HG03175 (cell line): ENCODE measurements around the gene ARHGEF39.

Source experiments
- ATAC-seq: cut with Tn5 transposase; IDR thresholded peaks from one replicate; pipeline ENCODE4 v1.9.1; 2021; ENCODE audit warnings: mild to moderate bottlenecking, moderate library complexity; ENCODE audit not compliant: unreplicated experiment

ARHGEF39 gene

DNA sequence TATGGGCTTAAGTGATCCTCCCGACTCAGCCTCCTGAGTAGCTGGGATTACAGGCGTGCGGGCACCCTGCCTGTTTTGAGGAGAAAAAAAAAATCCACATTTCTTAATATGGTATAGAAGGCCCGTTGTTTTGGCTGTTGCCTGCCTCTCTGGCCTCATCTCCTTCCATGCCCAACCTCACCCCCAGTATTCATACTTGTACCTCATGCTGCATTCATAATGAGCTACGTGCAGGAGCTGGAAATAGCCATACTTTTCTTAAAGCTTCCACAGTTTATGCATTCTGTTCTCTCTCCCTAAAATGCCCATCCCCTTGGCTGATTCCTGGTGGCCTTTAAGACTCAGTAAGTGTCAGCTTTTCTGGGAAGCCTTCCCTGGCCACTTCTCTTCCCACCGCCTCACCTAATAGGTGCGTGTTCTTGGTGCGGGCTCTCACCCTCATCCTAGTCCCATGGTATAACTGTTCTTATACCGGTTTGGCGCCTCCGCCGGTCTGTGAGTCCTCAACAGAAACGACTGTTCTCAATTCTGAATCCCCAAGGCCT lies 26.8 kb upstream of the ARHGEF39 start:
- ATAC-seq, result no peak

DNA sequence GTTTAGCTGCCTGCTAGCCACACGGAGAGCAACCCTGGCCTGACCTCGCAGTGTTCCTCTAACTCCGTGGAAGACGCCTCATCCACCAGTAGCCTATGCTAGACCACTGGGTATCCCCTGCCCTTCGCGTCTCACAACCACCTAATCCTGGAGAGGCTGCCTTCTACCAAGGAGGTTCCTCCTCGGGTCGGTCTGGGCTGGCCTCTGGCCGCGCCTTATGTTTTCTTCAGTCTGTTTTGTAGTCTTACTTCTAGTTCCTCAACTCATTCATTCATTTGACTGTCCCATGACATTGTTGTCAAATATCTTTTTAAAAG lies 26.3 kb upstream of the ARHGEF39 start:
- no peak for ATAC-seq

DNA sequence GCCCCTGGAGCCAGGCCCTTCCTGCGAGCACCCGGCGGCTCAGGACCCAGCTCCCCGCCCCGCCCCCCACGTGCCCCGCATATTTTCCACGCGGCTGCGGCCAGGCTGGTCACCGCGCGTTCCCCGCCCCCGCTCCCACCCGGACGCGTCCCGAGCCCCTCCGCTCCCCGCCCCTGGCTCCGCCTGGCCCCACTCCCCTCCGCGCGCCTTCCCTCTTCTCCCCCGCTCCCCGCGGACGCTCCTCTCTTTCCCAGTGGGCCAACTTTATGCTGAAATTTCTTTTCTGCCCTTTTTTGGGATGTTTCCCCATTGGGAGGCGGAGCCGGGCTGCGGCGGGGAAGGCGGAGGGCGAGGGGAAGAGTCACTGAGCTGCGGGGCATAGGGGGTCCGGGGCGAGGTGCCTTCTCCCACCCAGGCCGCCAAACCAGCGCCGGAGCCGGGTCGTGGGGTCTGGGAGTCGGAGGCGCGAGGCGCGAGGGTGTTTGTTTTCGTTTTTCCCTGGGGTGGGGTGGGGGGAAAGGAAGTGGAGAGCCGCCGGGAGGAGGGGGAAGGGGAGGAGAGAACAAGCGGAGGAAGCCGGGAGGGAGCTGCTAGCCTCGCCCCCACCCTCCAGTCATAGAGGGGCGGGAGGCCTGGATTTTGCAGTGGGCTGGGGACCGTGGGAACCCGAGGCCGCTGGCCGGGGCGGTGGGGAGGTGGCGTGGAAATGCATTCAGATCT lies 25.8 kb upstream of the ARHGEF39 start:
- no peak for ATAC-seq

DNA sequence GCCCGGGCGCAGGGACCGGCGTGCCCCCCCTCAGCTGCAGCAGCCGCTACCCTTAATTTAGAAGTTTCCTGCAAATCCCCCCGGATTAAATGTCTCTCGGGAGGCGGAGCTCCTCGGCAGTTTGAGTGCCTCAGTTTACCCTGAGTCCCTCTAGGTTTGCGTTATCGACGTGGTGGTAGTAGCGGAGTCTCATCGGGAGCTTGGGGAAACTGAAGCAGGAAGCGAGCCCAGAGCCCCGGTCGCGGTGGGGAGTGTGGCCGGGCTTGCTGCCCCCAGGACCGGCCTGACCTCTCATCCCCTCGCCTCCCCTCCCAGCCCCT lies 25.3 kb upstream of the ARHGEF39 start:
- ATAC-seq, result no peak

DNA sequence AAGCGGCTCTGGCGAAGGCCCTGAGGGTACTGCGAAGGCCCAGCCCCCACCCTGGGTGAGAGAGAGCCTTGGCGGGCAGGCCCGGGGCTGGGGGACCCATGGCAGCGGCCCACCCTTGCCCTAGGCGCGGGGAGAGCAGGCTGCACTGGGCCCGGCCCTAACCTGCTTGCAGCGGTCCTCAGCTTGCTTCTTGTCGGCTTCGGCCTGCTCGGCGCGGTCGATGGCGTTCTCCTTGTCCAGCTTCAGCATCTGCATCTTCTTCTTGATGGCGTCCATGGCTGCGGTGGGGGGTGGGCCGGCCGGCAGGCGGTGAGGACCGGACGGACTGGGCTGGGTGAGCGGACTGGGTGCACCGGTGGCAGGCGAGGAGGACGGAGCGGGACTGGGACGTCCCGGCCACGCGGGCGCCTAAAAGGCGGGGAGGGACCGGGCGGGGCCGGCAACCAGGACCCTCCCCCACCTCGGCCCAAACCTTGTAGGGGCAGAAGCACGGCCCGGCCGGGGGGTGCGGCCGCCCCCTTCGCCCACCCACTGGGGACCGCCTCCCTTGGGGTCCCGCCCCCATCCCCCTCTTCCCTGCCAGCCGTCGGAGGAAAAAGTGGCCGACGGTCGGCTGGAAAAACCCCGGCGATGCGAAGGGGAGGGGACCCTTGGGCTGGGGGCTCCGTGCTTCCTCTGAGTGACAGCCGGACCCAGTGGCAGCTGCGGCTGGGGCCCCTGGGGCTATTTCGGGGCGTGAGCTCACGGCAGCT lies 24.7 kb upstream of the ARHGEF39 start, which contains the start of gene TPM2:
Gene TPM2, minus strand, starts transcription at position 384 of the 752 bp plus-strand sequence. Its CDS starts 108 bp downstream, at position 276.
- ATAC-seq, result no peak

DNA sequence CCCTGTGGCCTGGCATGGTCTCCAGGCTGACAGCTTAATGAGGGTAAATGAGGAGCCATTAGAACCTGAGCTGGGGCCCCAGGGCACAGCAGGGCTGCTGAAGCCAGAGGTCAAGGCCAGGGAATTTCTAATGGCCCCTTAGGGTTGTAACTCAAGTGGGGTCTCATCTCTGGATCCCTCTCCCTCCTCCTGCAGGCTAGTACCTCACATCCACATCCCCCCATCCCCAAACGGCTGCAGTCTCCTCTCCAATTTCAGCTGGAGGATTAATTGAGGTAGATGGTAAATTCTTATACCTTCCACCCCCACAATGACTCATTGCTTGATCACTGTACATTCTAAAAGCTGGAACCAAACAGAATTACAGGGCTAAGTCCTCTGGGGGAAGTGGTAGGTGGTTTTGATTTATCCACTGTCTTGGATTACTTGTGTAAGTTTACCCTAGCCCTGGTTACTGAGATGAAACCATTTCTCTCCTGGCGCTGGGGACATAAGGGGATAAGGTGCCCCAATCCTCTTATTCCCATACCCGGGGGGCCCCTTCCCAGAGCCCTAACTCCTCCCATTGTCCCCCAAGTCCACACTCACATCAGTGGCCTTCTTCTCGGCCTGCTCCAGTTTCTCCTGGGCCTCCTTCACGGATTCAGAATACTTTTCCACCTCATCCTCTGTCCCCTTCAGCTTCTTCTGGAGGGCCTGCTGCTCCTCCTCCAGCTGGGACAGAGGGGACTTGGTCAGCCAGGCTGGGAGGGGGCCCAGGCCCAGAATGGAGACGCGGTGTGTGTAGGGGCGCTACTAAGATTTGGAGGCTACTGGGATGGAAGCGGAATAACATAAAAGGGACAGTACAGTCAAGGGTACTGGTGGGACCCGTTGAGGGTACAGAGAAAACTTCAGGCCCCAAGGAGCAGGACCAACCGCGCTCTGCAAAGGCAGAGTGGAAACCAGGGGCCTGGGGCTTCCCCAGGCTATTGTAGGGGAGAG lies 23.9 kb upstream of the ARHGEF39 start:
- no peak for ATAC-seq

DNA sequence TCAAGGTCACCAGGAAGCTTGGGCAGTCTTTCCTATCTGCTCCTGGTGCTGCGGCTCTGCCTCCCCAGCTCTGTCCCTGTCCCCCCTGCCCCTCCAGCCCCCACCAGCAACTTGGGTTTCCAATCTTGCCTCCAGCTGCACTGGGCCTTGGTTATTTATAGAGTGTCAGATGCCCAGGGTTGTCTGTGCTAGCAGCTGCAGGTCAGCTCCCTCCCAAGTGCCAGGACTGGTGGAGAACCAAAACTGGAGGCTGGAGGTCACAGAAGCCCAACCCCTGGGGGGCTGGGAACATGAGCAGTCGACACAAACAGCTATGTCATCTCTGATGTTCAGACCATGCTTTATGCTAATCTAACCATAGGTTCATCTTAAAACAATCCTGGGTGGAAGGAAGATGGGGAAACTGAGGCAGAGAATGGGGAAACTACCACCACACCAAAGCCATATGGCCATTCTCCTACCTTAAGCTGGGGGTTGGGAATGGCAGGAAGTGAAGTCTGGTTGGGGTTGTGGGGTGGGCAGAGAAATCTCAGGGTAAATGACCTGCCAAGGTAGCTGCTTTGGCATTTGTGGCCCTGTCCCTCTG lies 23.1 kb upstream of the ARHGEF39 start:
- ATAC-seq, result no peak

DNA sequence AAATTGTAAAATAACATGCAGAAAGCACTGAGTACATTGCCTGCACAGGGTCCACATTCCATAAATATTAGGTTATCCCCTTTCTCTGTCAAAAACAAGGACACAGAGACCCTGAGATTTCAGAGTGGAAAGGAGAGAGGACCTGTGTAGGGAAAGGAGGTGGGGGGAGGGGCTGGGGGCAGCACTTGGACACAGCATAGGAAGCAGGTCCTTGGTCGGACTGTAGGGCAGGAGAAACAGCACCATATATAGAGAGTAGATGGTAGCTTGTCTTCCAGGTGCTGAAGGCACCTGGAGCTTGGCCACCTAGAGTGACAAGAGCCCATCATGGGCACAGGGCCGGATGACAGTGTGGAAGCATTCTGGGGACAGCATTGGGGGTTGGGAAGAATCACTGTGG lies 22.3 kb upstream of the ARHGEF39 start:
- no peak for ATAC-seq

DNA sequence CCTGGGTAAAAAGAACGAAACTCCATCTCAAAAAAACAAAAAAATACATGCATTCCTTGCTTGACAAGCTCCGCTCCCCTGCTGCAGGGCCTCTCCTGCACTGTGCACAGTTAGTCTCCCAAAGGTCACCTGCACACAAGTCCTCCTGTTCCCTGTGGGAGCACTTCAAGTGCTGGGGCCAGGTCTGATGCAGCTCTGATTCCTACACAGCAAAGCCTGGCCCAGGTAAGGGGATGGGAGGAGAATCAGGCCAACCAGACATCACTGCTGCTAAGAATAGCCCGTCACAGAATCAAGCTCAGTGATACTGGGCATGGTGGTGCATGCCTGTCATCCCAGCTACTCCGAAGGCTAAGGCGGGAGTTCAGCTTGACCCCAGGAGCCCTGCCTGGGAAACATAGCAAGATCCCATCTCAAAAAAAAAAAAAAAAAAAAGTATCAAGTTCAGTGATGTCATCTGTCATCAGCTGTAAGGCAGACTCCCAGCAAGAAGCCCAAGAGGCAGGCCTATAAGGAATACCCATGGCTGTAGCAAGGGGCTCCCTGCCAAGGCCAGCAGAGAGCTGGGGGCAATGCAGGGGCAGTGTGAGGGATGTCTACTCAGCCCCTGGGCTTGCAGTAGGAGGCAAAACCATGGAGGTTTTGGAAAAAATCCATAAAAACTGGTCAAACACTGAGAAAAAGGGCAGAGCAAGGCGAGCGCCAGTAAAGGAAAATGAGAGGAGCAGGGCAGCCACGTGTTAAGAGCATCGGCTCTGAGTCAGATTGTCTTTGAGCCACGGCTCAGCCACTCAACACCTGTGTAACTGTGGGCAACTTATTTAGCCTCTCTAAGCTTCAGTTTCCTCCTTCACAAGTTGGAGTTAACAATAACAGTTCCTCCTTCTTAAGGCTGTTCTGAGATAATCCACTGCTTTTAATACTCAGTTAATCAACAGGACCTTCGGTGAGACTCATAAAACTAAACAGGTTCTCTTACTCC lies 21.5 kb upstream of the ARHGEF39 start:
- no peak for ATAC-seq

DNA sequence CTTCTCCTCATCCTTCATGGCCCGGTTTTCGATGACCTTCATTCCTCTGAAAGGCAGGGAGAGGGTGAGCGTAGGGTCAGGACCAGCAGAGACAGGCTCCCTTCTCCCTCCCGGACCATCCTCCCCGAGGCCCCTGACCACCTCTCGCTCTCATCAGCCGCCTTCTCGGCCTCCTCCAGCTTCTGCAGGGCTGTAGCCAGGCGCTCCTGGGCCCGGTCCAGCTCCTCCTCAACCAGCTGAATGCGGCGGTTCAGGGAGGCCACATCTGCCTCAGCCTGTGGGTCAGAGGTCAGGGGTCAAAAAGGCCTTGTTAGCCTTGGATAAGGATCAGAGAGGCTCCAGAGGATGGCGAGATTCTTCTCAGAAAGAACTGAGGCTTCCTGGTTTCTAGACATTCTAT lies 20.5 kb upstream of the ARHGEF39 start:
- no peak for ATAC-seq

DNA sequence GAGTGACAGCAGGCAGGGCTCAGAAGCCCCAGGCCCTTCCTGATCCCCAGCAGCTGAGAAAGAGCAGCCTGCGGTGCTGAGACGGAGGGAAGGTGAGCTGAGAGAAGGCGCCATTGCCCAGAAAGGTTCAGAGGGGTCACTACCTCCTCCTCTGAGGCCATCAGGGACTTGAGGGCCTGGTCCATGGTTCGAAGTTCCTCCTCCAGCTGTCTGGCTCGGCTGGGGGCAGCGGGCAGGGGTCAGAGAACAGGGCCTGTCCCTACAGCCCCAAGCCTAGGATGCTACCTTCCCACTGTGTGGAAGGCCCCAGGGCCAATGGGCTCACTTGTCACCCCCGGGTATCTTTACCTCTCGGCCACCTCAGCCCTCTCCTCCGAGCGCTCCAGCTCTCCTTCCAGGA lies 19.9 kb upstream of the ARHGEF39 start:
- ATAC-seq, result no peak

DNA sequence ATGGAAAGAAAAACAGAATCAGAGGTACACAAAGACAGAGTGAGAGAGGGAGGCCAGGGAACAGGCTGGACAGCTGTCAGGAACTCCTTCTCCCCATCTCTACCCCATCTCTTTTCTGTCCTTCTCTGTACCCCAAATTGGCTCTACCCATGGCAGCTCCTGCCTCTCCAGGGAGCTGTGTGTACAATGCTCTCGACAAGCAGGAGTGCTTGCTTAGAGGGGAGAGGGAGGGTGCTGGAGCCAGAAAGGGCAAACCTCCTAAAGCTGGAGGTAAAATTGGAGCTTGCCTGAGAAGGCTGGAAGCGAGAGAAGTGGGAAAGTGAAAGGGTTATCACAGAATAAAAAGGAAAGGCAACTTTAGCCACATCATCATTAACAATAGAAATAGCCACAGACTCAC lies 18.3 kb upstream of the ARHGEF39 start:
- ATAC-seq, result no peak

DNA sequence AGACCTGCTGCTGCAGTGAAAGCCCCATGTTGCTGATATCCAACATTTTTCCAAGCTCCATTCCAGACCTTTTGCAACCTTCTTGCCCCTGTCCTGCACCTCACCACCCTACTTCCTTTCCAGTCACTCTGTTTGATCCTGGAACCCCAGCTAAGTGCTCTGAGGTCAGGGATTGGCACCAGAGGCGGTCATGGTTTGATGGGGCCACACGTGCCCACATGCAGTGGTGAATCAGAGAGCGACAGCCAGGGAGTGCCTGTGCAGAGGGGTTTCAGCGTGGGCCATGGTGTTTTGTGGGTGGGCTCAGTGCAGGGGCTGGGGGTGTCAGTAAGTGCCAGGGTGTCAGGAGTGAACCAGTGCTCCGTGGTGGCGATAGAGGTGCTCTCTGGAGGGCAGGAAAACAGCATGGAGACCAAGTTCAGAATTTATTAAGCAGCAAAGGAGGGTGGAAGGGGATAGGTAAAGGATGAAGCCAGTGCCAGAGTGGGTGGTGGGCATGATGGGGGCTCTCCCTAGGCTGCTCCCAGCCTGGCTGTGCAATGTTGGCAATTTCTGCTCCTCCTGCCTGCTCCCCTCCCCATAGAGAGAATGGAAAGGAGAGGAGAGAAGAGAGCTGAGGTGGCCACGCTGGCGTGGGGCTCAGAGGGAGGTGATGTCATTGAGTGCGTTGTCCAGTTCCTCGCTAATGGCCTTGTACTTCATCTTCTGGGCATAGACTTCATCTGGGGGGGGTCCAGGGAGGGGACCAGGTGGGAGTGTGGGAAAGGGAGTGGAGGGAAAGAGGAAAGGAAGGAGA lies 17.7 kb upstream of the ARHGEF39 start:
- no peak for ATAC-seq

DNA sequence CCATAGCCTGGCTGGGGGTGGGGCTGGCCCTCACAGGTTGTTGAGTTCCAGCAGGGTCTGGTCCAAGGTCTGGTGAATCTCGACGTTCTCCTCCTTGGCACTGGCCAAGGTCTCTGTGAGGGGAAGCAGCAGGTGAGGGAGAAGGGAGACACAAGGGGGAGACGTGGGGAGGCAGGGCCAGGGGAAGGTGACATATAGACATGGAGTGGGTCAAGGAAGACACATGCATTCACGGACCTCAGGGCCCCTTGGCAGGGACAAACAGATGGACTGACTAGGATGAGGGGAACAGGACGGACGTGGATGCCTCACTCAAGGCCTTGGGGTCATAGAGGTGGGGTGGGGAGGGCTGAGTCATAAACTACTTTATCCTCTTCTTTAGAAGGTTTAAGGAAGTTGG lies 17.1 kb upstream of the ARHGEF39 start:
- ATAC-seq, result no peak

DNA sequence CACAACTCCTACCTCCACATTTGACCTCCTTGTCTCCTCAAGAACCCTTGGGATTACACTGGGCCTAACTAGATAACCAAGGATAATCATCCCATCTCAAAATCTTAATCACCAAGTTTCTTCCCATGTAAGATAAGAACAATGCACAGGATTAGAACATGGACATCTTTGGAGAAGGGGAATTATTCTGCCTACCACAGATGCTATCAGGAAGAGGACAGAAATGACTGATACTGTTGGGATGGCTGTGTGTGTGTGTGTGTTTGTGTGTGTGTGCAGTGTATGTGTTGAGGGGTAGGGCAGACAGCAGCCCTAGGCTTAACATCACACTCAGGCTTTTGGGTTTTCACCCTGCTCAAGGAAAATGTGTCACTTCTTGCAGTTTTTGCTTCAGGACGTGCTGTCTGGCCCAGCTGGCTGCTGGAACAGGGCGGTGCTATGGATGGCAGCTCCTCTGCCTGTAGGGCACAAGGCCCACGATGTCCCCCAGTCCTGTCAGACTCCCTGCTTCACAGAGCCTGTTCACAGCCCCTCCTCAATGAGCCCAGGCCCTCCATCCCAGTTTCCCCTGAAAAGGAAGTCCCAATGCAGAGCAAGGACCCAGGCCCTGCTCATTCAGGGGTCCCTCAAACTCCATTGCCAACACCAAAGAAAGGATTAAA lies 16.5 kb upstream of the ARHGEF39 start:
- no peak for ATAC-seq

DNA sequence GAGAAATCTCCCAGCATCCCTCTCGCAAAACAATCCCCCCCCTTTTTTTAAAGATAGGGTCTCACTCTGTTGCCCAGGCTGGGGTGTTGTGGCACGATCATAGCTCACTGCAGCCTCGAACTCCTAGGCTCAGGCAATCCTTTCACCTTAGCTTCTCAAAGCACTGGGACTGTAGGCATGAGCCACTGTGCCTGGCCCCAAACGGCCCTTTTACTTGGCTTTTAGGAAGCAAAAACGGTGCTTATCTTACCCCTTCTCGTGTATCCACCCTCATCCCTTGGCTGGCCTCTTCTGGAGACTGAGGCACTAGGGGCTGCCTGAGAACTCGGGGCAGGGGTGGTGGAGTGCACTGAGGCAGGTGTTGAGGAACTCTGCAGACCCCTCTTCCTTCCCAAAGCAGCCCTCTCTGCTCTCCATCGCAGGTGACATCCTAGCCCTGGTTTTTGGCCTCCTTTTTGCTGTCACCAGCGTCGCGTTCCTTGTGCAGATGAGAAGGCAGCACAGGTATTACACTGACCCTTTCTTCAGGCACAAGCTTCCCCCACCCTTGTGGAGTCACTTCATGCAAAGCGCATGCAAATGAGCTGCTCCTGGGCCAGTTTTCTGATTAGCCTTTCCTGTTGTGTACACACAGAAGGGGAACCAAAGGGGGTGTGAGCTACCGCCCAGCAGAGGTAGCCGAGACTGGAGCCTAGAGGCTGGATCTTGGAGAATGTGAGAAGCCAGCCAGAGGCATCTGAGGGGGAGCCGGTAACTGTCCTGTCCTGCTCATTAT lies 15.5 kb upstream of the ARHGEF39 start:
- ATAC-seq, result peak; percentile 70

DNA sequence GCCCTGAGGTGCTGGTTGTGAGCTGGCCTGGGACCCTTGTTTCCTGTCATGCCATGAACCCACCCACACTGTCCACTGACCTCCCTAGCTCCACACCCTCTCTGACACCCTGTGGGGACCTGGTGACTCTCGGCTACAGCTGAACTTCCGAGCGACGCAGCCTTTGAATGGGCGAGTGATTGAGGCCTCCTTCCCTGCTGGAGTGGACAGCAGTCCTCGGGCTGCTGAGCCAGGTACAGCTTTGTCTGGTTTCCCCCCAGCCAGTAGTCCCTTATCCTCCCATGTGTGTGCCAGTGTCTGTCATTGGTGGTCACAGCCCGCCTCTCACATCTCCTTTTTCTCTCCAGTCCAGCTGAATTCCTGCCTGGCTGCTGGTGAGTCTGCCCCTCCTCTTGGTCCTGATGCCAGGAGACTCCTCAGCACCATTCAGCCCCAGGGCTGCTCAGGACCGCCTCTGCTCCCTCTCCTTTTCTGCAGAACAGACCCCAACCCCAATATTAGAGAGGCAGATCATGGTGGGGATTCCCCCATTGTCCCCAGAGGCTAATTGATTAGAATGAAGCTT lies 14.9 kb upstream of the ARHGEF39 start:
- ATAC-seq, result no peak
